HCT116 (cell line): ENCODE data around the gene AQP1.

ENCODE experiments used
- CEBPB ChIP-seq: IDR thresholded peaks from 2 replicates; pipeline ENCODE4 v1.6.1; 2012; ENCODE audit warnings: low read depth
- CTCF ChIP-seq, 3 experiments: fragments of 200-600 bp in 1 of 3; sonication (generic) in 1 of 3; IDR thresholded peaks in 2 of 3; conservative IDR thresholded peaks in 1 of 3; 2 replicates each; pipeline ENCODE4 v1.5.1; 2012 to 2017; ENCODE audit warnings: low read depth in 2 of 3, low read length in 2 of 3, antibody characterized with exemption in 1 of 3, borderline replicate concordance in 1 of 3, control low read depth in 1 of 3, mild to moderate bottlenecking in 1 of 3, mixed read lengths in 1 of 3, mixed run types in 1 of 3, moderate library complexity in 1 of 3; ENCODE audit not compliant: insufficient read depth in 1 of 3
- EZH2 ChIP-seq: fragments of 200-600 bp; sonication (generic); IDR thresholded peaks from 2 replicates; pipeline ENCODE4 v1.6.1; 2017; ENCODE audit warnings: antibody characterized with exemption, mixed run types
- TCF7L2 ChIP-seq: IDR thresholded peaks from 2 replicates; pipeline ENCODE4 v1.7.0; 2011; ENCODE audit warnings: borderline replicate concordance, inconsistent platforms; ENCODE audit not compliant: insufficient read depth, insufficient read length; ENCODE audit errors: extremely low read depth
- TF ChIP-seq, protein P1 (sequence below): IDR thresholded peaks from 2 replicates; pipeline ENCODE4 v1.6.1; 2012; ENCODE audit warnings: low read depth

DNA sequence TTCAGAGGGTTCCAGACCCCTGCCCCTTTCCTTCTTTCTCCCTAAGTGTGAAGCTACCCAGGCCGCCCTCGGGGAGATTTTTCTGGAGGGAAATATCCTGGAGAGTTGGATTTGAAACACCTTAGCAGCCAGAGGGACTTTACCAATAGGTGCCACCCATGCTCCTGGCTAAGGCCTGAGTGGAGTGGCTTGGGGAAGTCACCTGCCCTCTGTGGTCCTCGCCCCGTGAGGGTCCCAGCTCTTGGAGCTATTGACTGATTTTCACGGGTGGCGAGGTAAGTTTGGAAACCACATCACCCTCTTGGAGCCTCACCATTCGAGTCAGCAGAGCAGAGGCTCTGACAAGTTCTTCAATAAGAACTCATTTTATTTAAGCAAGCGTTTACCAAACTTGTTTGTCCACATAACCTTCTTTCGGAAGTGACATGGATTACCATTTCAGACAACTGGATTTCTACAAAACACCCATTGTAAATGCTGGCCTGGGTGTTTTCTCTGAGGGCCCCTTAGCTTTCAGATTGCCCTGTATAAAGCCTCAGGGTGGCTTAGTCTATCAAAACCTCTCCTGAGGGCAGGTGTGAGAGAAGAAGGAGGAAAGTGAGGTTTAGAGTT, 20.4 kb downstream of the AQP1 start:
- TF ChIP-seq CEBPB (no peak), CTCF (IDR thresholded peaks at IDR 0.05 in 2 of 3, conservative IDR thresholded peaks at IDR 0.05 in 1 of 3; ENCODE audit: borderline replicate concordance in 1 of 3, insufficient read depth in 1 of 3, low read depth in 2 of 3, low read length in 2 of 3) (no peak), TCF7L2 (no peak), EZH2 (no peak)
- TF ChIP-seq, protein P1, sequence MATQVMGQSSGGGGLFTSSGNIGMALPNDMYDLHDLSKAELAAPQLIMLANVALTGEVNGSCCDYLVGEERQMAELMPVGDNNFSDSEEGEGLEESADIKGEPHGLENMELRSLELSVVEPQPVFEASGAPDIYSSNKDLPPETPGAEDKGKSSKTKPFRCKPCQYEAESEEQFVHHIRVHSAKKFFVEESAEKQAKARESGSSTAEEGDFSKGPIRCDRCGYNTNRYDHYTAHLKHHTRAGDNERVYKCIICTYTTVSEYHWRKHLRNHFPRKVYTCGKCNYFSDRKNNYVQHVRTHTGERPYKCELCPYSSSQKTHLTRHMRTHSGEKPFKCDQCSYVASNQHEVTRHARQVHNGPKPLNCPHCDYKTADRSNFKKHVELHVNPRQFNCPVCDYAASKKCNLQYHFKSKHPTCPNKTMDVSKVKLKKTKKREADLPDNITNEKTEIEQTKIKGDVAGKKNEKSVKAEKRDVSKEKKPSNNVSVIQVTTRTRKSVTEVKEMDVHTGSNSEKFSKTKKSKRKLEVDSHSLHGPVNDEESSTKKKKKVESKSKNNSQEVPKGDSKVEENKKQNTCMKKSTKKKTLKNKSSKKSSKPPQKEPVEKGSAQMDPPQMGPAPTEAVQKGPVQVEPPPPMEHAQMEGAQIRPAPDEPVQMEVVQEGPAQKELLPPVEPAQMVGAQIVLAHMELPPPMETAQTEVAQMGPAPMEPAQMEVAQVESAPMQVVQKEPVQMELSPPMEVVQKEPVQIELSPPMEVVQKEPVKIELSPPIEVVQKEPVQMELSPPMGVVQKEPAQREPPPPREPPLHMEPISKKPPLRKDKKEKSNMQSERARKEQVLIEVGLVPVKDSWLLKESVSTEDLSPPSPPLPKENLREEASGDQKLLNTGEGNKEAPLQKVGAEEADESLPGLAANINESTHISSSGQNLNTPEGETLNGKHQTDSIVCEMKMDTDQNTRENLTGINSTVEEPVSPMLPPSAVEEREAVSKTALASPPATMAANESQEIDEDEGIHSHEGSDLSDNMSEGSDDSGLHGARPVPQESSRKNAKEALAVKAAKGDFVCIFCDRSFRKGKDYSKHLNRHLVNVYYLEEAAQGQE = no peak
